Panc1 (cell line): Measurements from ENCODE around the gene ATG10. TPM values are rescaled to one million over a fixed set of nuclear protein-coding genes. Genes with fewer than 3 reads are reported as not detected.

Source experiments
- ATAC-seq: fragments of 200-7000 bp; cut with Tn5 transposase; 2 replicates; pipeline ENCODE4 v1.9.1; 2020; ENCODE audit warnings: mild to moderate bottlenecking, moderate library complexity
- BruUV-seq: library from RNA; stranded (reverse); fragments of 400-500 nt; replicated peaks from 2 replicates; lab custom pipeline; 2021; lab: Mats Ljungman, UMichigan
- CTCF ChIA-PET: fragments of 300-600 bp; sonication (Branson Sonifier 250); formaldehyde crosslinking; loops from one replicate; lab custom pipeline; 2022; ENCODE audit warnings: antibody characterized with exemption; lab: Charles Lee
- POLR2A ChIA-PET: fragments of 300-600 bp; sonication (Branson Sonifier 250); formaldehyde crosslinking; loops from one replicate; lab custom pipeline; 2022; ENCODE audit warnings: antibody characterized with exemption; lab: Charles Lee
- DNase-seq: peaks from one replicate; pipeline ENCODE4 v3.0.0-alpha.2; 2010; ENCODE audit warnings: low read depth, low spot score
- H3K27ac ChIP-seq: 2 replicates; pipeline ENCODE4 v1.5.1; 2011; ENCODE audit warnings: mild to moderate bottlenecking, low read length, inconsistent platforms
- H3K27me3 ChIP-seq: fragments of 200-500 bp; sonication (Bioruptor generic); 2 replicates; pipeline ENCODE4 v1.6.0; 2014; ENCODE audit warnings: low read length, inconsistent platforms; ENCODE audit not compliant: control insufficient read depth, insufficient read depth
- H3K36me3 ChIP-seq: fragments of 200-500 bp; sonication (Bioruptor generic); 2 replicates; pipeline ENCODE4 v1.5.1; 2014; ENCODE audit warnings: inconsistent platforms, mild to moderate bottlenecking, low read length, moderate library complexity; ENCODE audit not compliant: control insufficient read depth, insufficient read depth
- H3K4me1 ChIP-seq: 2 replicates; pipeline ENCODE4 v1.5.1; 2011; ENCODE audit warnings: inconsistent platforms, mild to moderate bottlenecking, low read length, moderate library complexity; ENCODE audit not compliant: control insufficient read depth, insufficient read depth
- H3K4me3 ChIP-seq, 2 experiments: 2 replicates each; pipeline ENCODE4 v1.5.1; 2011 to 2012; ENCODE audit warnings: low read depth in 2 of 2, low read length in 2 of 2, mild to moderate bottlenecking in 2 of 2, inconsistent platforms in 1 of 2, moderate library complexity in 1 of 2
- H3K9me3 ChIP-seq: fragments of 200-500 bp; sonication (Bioruptor generic); 2 replicates; pipeline ENCODE4 v1.5.1; 2014; ENCODE audit warnings: low read depth, mild to moderate bottlenecking, inconsistent platforms, low read length, moderate library complexity; ENCODE audit not compliant: control insufficient read depth, insufficient read depth
- POLR2AphosphoS5 ChIP-seq: IDR thresholded peaks from 2 replicates; pipeline ENCODE4 v1.6.1; 2012; ENCODE audit warnings: mild to moderate bottlenecking, low read depth, low read length, moderate library complexity
- REST ChIP-seq, 2 experiments: IDR thresholded peaks; 2 replicates each; pipeline ENCODE4 v1.6.1; 2011 to 2012; ENCODE audit warnings: low read depth in 2 of 2, control low read depth in 1 of 2, low read length in 1 of 2, mild to moderate bottlenecking in 1 of 2, moderate library complexity in 1 of 2; ENCODE audit not compliant: insufficient read depth in 1 of 2
- SIN3A ChIP-seq: IDR thresholded peaks from 2 replicates; pipeline ENCODE4 v1.6.1; 2012; ENCODE audit warnings: low read depth, mild to moderate bottlenecking, low read length, moderate library complexity, borderline replicate concordance; ENCODE audit not compliant: insufficient read depth
- TCF7L2 ChIP-seq: IDR thresholded peaks from 2 replicates; pipeline ENCODE4 v1.6.1; 2011; ENCODE audit warnings: mild to moderate bottlenecking, low read depth, low read length, inconsistent platforms
- in situ Hi-C: cut with HindIII; loops from 2 replicates; pipeline ENCODE4 v1.10.0; 2016; ENCODE audit warnings: low sequenced_read_pairs, low pct_unique_long_range_greater_than_20kb
- intact Hi-C: fragments of 100-400 bp; cut with micrococcal nuclease; formaldehyde crosslinking; loops from one replicate; pipeline ENCODE4 v1.10.0; 2022; ENCODE audit not compliant: unreplicated experiment
- total RNA-seq: library from RNA; stranded (reverse); gene quantifications from one replicate; pipeline ENCODE4 v1.2.1, GENCODE V29; 2021; ENCODE audit not compliant: unreplicated experiment
- TF ChIP-seq, protein P1 (sequence below): fragments of 450-650 bp; IDR thresholded peaks from 2 replicates; pipeline ENCODE4 v1.5.1; 2017; ENCODE audit warnings: mild to moderate bottlenecking

ATG10 gene
- total RNA-seq, 1 experiment from 2014 or later: 14.0 TPM

GRCh38 chr5:81969912-81970311, 1.9 kb upstream of the ATG10 start:
- in situ Hi-C loops (no loop called here), intact Hi-C loops (loop anchor here (10.0 kb wide), 1 partner anchor 215 kb away; the partner anchor contains the start of gene SSBP2)
- POLR2A ChIA-PET: no interaction called here
- DNase-seq (no peak), ATAC-seq (no peak)
- BruUV-seq: no TSS peak
- Histone ChIP-seq H3K27ac (no peak overlapping the region), H3K36me3 (no peaks in the 10 kb centered on the region), H3K4me3 (no peak overlapping the region), H3K4me1 (peaks cover 8% of the 10 kb centered on the region), H3K9me3 (no peaks in the 10 kb centered on the region), H3K27me3 (no peaks in the 10 kb centered on the region)
- TF ChIP-seq TCF7L2 (no peak), REST (IDR thresholded peaks at IDR 0.05; ENCODE audit: insufficient read depth in 1 of 2, low read depth in 2 of 2, low read length in 1 of 2) (no peak), SIN3A (no peak), POLR2AphosphoS5 (no peak)
- TF ChIP-seq, protein P1, sequence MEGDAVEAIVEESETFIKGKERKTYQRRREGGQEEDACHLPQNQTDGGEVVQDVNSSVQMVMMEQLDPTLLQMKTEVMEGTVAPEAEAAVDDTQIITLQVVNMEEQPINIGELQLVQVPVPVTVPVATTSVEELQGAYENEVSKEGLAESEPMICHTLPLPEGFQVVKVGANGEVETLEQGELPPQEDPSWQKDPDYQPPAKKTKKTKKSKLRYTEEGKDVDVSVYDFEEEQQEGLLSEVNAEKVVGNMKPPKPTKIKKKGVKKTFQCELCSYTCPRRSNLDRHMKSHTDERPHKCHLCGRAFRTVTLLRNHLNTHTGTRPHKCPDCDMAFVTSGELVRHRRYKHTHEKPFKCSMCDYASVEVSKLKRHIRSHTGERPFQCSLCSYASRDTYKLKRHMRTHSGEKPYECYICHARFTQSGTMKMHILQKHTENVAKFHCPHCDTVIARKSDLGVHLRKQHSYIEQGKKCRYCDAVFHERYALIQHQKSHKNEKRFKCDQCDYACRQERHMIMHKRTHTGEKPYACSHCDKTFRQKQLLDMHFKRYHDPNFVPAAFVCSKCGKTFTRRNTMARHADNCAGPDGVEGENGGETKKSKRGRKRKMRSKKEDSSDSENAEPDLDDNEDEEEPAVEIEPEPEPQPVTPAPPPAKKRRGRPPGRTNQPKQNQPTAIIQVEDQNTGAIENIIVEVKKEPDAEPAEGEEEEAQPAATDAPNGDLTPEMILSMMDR: no peak
- CTCF ChIA-PET: no interaction called here

GRCh38 chr5:81971111-81971711, 612 bp upstream of the ATG10 start:
- DNase-seq (peak; percentile 15), ATAC-seq (no peak)
- no TSS peak for BruUV-seq
- no peak for TF ChIP-seq POLR2AphosphoS5
- TF ChIP-seq SIN3A: no peak
- TF ChIP-seq, protein P1: no peak
- no peaks in the 10 kb centered on the region for H3K36me3 ChIP-seq
- CTCF ChIA-PET: no interaction called here
- peak overlapping the region; percentile 98 for H3K27ac ChIP-seq
- H3K4me1 ChIP-seq: peaks cover 8% of the 10 kb centered on the region
- no peaks in the 10 kb centered on the region for H3K27me3 ChIP-seq
- no peaks in the 10 kb centered on the region for H3K9me3 ChIP-seq
- H3K4me3 ChIP-seq: peak overlapping the region; percentile 75 to 82
- intact Hi-C loops (no loop called here), in situ Hi-C loops (no loop called here)
- POLR2A ChIA-PET: interaction anchor here (0.6 kb wide), 1 partner anchor 220 kb away, joined by 3 read pairs; the partner anchor contains the start of gene SSBP2
